CD4-positive, alpha-beta T cell (primary cell): ENCODE measurements around the gene ZNF132. TPM values are rescaled to one million over a fixed set of nuclear protein-coding genes. Genes with fewer than 3 reads are reported as not detected.

Experiments
- ATAC-seq: fragments of 200-7000 bp; cut with Tn5 transposase; one replicate; pipeline ENCODE4 v1.10.0; 2022; ENCODE audit warnings: mild to moderate bottlenecking; ENCODE audit not compliant: poor library complexity
- CTCF ChIA-PET: fragments of 350-600 bp; sonication (Branson Sonifier 250); formaldehyde crosslinking; loops from one replicate; lab custom pipeline; 2021; ENCODE audit warnings: antibody characterized with exemption, inconsistent platforms; lab: Charles Lee
- POLR2A ChIA-PET: fragments of 350-600 bp; sonication (Branson Sonifier 250); formaldehyde crosslinking; loops from one replicate; lab custom pipeline; 2021; ENCODE audit warnings: antibody characterized with exemption, inconsistent platforms; lab: Charles Lee
- DNase-seq, 14 experiments: peaks; one replicate each; pipeline ENCODE4 v3.0.0-alpha.2; 2013 to 2020; ENCODE audit warnings: mixed read lengths in 2 of 14
- H3K27ac ChIP-seq, 2 donors: one replicate each; pipeline versions ENCODE4 v1.5.1 to v1.7.0; 2013; ENCODE audit warnings: low read length in 2 of 2, low read depth in 1 of 2, mild to moderate bottlenecking in 1 of 2
- H3K27me3 ChIP-seq, 2 experiments: 1 replicate in 1 of 2; 2 replicates in 1 of 2; pipeline versions ENCODE4 v1.6.1 to v1.7.0; 2013; ENCODE audit warnings: low read length in 2 of 2, control low read depth in 1 of 2, mild to moderate bottlenecking in 1 of 2, moderate library complexity in 1 of 2; ENCODE audit not compliant: insufficient read depth in 2 of 2, control insufficient read depth in 1 of 2
- H3K36me3 ChIP-seq: one replicate; pipeline ENCODE4 v1.6.1; 2013; ENCODE audit warnings: low read length, control low read depth; ENCODE audit not compliant: insufficient read depth
- H3K4me1 ChIP-seq: one replicate; pipeline ENCODE4 v1.6.1; 2013; ENCODE audit warnings: low read length, control low read depth; ENCODE audit not compliant: insufficient read depth
- H3K4me3 ChIP-seq: one replicate; pipeline ENCODE4 v1.5.1; 2013; ENCODE audit warnings: mild to moderate bottlenecking, low read length, moderate library complexity
- H3K9me3 ChIP-seq, 2 experiments: 1 replicate in 1 of 2; 2 replicates in 1 of 2; pipeline versions ENCODE4 v1.6.1 to v1.7.0; 2013; ENCODE audit warnings: low read length in 2 of 2, mild to moderate bottlenecking in 2 of 2, control low read depth in 1 of 2, moderate library complexity in 1 of 2; ENCODE audit not compliant: control insufficient read depth in 1 of 2, insufficient read depth in 1 of 2
- H3K27ac Mint-ChIP-seq: one replicate; pipeline ENCODE4 v1.8.0; 2020; ENCODE audit warnings: mixed read lengths
- H3K27me3 Mint-ChIP-seq: one replicate; pipeline ENCODE4 v1.8.0; 2021; ENCODE audit warnings: mixed read lengths
- H3K36me3 Mint-ChIP-seq: one replicate; pipeline ENCODE4 v1.8.0; 2021; ENCODE audit warnings: low read depth, mixed read lengths
- H3K4me1 Mint-ChIP-seq: one replicate; pipeline ENCODE4 v1.8.0; 2021; ENCODE audit warnings: low read depth, mixed read lengths
- H3K4me3 Mint-ChIP-seq: one replicate; pipeline ENCODE4 v1.8.0; 2020; ENCODE audit warnings: mild to moderate bottlenecking, mixed read lengths
- H3K9me3 Mint-ChIP-seq: one replicate; pipeline ENCODE4 v1.8.0; 2020; ENCODE audit warnings: mixed read lengths
- CTCF ChIP-seq: fragments of 200-600 bp; IDR thresholded peaks from one replicate; pipeline ENCODE4 v1.8.0; 2022; ENCODE audit warnings: antibody characterized with exemption, mild to moderate bottlenecking
- intact Hi-C, 2 experiments: fragments of 100-400 bp; cut with DNase I in 1 of 2; cut with micrococcal nuclease in 1 of 2; formaldehyde crosslinking; loops; one replicate each; pipeline versions ENCODE4 v1.15.1 to v1.9.0; 2023 to 2025; cut with DNase I, micrococcal nuclease
- total RNA-seq, 174 experiments: library from RNA in 2 of 174; stranded (reverse) in 2 of 174; gene quantifications; one replicate each; pipeline ENCODE4 v1.2.3 and lab custom pipeline; 2021 to 2026

Gene ZNF132
- total RNA-seq, 2 experiments from 2014 or later = 1.0 to 1.4 TPM

DNA sequence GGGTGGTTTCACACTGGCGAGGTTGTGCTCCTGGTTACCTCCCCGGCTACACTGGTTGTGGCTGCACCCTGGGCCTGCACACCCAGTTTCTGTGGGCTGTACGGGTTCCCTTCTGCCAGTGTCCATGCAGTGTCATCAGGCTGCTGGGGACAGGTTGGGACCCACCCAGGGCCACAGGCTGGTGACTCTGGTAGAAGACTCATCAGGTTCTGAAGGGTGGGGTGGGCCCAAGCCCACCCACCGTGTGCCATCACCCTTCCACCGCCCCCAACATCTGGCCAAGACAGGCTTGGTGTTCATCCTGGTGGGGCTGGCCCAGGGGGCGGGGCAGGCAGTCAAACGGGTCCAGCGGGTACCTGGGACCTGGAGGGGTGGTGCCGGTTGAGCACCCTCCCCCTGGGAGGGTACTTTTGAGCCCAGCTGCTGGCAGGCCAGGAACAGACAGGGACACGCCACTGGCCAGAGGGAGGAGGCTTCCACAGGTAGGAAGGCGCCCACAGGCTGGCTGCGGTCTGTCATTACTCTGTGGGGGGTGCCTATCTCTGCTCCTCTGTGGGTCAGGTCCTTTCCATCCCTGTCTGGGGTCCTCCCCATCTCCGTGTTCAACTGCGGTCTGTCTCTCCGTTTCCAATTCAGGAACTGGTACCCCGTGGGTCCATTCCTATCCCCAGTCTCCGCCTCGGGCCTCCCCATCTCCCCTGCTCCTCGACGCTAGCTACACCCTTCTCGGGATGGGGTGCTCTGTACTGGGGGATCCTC lies 44.6 kb downstream of the ZNF132 start, which contains the start of gene RNF225:
Gene RNF225 (plus strand): TSS at position 437 of the 759 bp plus-strand sequence. CDS start 434 bp downstream, outside the sequence.
- Mint-ChIP-seq H3K27ac (no peak within 1 kb of the TSS), H3K4me3 (no peak within 1 kb of the TSS), H3K9me3 (no peaks in the 10 kb centered on the region), H3K27me3 (peaks cover 24% of the 10 kb centered on the region), H3K4me1 (peaks cover 5% of the 10 kb centered on the region), H3K36me3 (peaks cover 46% of the 10 kb centered on the region)
- Histone ChIP-seq H3K36me3 (peaks cover 39% of the 10 kb centered on the region), H3K27me3 (peaks cover 16 to 21% of the 10 kb centered on the region in 2 experiments), H3K9me3 (peaks cover 0 to 9% of the 10 kb centered on the region in 2 experiments), H3K4me3 (no peak within 1 kb of the TSS), H3K4me1 (peaks cover 9% of the 10 kb centered on the region), H3K27ac (no peak within 1 kb of the TSS)
- intact Hi-C loops = no loop called here
- ChIA-PET POLR2A (no interaction called here), CTCF (no interaction called here)
- DNase-seq (no peak), ATAC-seq (no peak)
- no peak for TF ChIP-seq CTCF

GRCh38 chr19:58394821-58395219 lies 45.1 kb downstream of the ZNF132 start:
- ATAC-seq (no peak), DNase-seq (no peak)
- Mint-ChIP-seq H3K4me1 (peaks cover 5% of the 10 kb centered on the region), H3K27me3 (peaks cover 24% of the 10 kb centered on the region), H3K27ac (no peak overlapping the region), H3K9me3 (no peaks in the 10 kb centered on the region), H3K36me3 (peaks cover 51% of the 10 kb centered on the region), H3K4me3 (no peak overlapping the region)
- ChIA-PET CTCF (no interaction called here), POLR2A (no interaction called here)
- peaks cover 40% of the 10 kb centered on the region for H3K36me3 ChIP-seq
- H3K4me3 ChIP-seq = no peak overlapping the region
- peaks cover 0 to 9% of the 10 kb centered on the region in 2 experiments for H3K9me3 ChIP-seq
- H3K27ac ChIP-seq = no peak overlapping the region
- intact Hi-C loops = no loop called here
- H3K4me1 ChIP-seq = peaks cover 12% of the 10 kb centered on the region
- peaks cover 16 to 21% of the 10 kb centered on the region in 2 experiments for H3K27me3 ChIP-seq
- no peak for TF ChIP-seq CTCF

- Histone ChIP-seq H3K27me3 (peaks cover 16 to 19% of the 10 kb centered on the region in 2 experiments), H3K4me1 (peaks cover 16% of the 10 kb centered on the region), H3K36me3 (peaks cover 49% of the 10 kb centered on the region), H3K4me3 (no peak overlapping the region), H3K9me3 (peaks cover 0 to 9% of the 10 kb centered on the region in 2 experiments), H3K27ac (no peak overlapping the region)
- POLR2A ChIA-PET = no interaction called here
- no peak overlapping the region for H3K27ac Mint-ChIP-seq
- ATAC-seq (no peak), DNase-seq (no peak)
- no peak for TF ChIP-seq CTCF
- no peaks in the 10 kb centered on the region for H3K9me3 Mint-ChIP-seq
- H3K27me3 Mint-ChIP-seq = peaks cover 19% of the 10 kb centered on the region
- CTCF ChIA-PET = no interaction called here
- H3K4me3 Mint-ChIP-seq = no peak overlapping the region
- intact Hi-C loops = no loop called here
- peaks cover 59% of the 10 kb centered on the region for H3K36me3 Mint-ChIP-seq
- peaks cover 13% of the 10 kb centered on the region for H3K4me1 Mint-ChIP-seq
Observed at GRCh38 chr19:58393725-58394033, 46.3 kb downstream of the ZNF132 start.
